Stimulated activated CD8-positive, alpha-beta memory T cell treated with anti-CD3 and anti-CD28 coated beads, Interleukin-4, amount 100 ng/mL, for 24 hours (primary cell): Measurements from ENCODE around the gene UROC1.

Experiments used
- DNase-seq: peaks from one replicate; pipeline ENCODE4 v3.0.0-alpha.2; 2020; ENCODE audit warnings: low read depth

UROC1 gene

DNA sequence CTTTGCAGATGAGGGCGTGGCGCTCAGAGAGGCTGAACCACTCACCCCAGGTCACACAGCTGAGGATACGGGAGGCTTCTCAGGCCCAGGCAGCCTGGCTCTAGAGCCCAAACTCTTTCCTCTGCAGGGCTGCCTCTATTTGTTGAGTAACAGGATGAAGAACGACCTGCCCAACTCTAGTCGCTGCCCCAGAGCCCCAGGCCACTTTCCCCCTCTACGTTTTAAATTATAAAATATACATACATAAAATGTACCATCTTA lies 22.7 kb downstream of the UROC1 start:
- no peak for DNase-seq

DNA sequence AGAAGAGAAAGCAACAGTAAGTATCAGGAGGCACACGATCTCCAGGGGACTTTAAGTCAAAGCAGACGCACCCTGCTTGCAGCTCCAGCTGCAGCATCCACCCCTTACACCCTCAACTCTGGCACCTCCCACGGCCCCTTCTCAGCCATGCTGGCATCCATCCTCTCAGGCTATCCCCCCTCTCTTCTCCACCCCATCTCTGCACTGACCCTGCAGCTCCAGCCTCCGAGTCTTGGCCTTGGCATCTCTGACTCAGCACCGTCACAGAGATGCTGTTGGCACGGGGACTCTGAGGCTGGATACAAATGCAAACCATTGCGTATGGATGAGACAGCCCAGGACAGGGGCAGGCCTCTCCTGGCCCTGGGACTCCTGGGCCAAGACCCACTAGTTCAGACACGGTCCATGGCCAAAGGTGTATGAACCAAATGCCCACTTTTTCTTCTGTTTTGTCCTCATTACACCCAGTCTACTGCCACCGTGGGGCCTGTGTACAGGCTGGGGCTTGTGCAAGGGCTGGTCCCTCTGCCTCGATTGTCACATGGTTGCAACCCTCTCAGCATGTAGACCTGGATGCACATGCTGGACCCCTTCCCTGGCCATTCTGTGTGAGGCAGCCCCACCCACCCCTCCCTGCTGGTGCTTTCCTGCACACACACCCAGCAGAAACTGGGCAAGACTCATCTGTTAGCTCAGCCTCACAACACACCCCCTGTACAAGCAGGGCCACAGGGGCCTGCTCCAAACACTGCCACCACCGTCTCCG lies 23.2 kb downstream of the UROC1 start:
- DNase-seq = no peak

DNA sequence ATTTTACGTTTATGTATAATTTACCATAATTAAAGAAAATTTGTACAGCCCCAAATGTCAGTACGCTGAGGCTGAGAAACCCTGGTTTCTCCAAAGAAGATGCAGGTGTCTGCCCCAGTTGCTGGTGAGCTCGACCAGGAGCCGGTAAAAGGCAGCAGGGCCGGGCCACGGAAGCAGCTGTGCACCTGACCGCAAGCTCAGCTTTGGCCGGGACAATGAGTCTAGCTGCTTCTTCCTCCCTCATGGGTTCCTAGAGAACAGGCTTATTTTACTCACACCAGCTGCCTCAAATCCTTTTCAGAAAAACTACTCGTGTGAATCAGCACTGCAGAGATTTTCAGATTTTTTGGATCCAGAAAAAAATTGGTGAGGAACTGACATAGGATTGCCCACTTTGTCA lies 23.8 kb downstream of the UROC1 start:
- DNase-seq = no peak

DNA sequence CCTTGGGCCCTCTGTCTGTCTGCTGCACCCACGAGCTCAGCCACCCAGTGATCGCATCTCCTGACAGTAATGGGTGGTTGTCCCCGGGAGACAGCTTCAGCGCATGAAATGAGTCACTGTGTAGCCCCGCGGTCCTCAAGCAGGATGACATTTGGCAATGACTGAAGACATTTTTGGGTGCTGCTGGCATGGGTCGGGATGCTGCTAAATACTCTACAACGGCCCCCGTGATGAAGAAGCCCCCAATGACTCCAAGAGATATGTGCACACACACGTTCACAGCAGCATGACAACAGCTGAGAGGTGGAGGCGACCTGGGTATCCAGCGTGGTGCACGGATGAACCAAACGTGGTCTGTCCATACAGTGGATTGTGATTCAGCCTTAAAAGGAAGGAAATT lies 24.5 kb downstream of the UROC1 start:
- DNase-seq = no peak

DNA sequence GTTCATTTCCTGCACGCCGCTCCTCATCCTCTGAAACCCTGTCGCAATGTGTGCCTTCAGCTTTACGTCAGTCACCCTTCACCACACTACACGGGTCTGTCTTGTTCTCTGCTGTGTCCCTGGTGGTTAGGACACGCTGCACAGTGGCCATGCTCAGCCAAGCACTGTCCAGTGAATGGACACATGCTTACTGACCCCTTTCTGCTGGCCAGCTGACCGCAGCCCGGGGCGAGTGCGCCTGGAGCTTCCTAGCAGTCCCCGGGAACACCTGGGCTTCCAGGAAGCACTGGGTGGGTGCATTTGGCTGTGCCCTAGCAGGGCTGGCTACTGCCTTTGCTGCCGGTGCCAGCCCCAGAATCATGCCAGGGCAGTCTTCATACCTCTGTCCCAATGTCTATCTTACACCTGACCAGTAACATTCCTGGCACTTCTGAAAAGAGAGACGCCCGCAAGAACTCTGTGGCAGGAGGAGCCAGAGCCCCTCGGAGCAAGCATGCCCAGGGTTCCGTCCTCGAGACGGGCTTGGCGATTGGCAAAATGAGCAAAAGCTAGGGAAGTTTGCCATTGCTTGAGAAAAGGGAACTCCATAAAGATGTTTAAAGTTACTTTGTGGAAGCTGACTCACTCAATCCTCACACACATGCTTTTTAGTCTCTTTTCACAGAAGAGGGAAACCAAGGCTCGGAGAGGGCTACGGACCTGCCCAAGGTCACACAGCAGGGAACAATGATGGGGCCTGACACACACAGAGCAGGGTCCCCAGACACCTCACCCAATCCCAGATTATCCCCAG lies 26.2 kb downstream of the UROC1 start:
- no peak for DNase-seq

DNA sequence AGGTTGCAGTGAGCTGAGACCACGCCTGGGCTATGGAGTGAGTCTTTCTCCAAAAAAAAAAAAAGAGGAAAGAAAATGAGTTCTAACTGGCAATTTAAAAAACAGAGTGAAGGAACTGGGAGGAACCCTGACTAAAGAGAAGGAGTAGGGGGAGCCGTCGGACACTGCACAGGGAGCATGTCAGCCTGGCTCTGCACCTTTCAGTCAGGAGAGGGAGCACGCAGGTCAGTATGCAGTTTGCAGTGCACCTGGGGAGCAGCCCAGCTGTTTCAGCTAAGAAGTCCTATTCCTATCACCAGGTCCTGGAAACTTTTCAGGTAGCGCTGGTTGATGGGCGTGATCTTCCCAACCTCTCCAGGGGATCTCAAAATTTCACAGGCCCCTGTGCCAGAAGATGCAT lies 27.0 kb downstream of the UROC1 start:
- no peak for DNase-seq

DNA sequence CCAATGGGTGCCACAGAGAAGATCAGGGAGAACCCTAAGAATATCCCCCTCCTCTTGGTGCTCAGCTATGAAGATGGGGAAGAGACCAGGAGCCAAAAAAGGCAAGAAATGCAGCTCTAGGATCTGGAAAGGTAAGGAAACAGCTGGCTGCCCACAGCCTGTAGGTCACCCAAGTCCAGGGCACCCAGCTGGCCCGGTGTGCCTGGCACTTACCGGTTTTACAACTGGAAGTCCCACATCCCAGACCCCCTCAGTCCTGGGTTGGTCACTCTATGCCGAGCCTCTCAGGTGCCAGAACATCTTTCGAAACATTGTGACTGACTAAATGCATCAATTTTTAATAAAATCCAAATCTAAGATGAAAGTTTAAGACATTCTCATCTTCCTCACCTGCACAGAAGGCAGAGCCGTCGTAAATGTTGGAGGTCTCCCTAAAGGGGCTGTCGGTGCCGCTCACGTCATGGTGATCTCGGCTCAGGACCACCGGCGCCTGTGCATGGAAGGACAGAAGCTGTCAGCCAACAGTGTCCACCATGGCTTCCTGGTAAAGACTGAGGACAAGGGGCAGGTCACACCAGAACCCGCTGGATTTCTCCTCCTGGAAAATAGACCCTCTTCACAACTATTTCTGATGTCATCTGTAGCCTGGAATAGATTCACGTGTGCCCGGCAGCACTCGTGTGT lies 28.5 kb downstream of the UROC1 start:
- DNase-seq = no peak

DNA sequence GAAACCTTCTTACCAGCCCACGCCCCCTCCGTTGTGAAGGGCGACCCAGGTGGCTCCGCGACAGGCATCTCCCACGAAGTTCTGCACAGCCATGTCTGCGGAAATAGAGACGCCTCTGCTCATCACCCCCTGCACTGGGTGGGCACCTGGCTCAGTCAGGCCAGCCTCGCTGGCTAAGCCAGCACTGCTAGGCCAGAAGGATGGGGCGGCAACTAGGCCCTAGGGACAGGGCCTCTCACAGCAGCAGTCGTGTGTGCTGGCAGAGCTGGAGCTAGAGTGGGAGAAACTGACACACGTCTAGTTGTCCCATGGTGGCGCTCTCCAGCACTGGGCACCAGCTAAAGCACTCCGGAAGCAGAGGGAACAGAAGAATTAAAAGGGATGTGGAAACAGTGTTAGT lies 29.4 kb downstream of the UROC1 start:
- no peak for DNase-seq

DNA sequence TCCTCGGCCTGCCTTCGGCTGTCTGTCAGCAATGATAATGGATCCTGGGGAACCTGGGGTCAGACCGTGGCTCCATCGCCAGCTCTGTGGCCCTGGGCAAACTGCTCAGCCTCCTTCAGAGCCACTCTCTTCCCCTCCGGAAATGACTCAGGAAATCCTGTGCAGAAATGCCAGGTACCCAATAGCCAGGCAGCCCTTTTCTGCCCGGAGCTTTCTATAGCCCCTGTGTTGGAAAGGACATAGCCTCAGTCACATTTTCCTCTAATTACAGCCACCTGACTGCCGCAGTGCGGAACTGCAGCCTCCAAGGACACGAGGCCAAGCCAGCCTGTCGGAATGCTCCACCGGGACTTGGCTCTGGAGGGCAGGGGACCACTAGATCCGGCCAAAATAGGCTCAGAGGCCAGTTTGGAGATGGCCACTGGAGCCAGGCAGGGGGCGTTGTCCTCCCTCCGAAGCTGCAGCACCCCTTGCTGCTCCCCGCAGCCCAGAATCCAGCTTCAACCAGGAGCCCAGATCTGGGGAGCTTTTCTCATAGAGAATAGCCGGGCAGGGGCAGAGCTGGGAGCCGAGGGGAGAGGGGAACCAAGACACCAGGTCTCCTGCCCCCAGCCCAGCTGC lies 30.3 kb downstream of the UROC1 start:
- no peak for DNase-seq

DNA sequence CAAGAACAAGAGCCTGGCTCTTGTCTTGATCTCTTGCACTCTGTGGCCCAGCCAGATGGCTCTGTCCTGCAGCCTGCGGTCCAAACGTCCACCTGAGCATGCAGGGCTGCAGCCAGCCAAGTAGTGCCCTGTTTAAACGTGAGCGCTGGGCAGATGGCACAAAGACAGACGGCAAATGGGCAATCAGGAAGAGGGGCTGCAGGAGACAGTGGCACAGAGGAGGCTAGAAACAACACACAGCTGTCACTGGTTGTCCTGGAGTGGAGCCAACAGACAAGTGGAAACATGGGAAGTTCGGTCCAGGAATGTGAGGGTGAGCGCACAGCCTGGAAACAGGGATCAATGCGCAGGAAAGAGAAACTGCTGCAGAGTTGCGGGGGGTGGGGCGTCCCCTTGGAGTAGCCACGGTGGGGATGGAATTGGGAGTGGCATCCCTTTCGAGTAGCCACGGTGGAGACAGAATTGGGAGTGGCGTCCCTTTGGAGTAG lies 31.2 kb downstream of the UROC1 start:
- no peak for DNase-seq

DNA sequence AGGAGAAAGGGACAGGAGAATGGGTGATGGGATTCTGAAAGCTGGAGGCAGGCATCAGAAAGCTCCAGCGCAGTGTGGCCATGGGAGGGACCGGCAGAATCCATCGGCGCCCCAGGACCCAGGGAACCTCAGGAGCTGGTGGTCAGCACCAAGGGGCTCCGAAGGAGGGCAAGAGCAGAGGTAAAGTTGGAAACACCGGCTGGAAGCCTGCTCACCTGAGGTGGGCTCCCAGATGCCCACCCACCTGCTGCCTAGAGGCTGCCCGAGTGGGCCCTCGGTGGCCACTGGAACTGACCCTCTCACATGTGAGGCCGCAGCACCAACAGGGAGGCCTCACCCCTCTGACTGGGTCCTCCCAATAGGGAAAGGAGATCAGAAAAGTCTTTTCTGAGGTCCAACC lies 31.6 kb downstream of the UROC1 start:
- DNase-seq = no peak

DNA sequence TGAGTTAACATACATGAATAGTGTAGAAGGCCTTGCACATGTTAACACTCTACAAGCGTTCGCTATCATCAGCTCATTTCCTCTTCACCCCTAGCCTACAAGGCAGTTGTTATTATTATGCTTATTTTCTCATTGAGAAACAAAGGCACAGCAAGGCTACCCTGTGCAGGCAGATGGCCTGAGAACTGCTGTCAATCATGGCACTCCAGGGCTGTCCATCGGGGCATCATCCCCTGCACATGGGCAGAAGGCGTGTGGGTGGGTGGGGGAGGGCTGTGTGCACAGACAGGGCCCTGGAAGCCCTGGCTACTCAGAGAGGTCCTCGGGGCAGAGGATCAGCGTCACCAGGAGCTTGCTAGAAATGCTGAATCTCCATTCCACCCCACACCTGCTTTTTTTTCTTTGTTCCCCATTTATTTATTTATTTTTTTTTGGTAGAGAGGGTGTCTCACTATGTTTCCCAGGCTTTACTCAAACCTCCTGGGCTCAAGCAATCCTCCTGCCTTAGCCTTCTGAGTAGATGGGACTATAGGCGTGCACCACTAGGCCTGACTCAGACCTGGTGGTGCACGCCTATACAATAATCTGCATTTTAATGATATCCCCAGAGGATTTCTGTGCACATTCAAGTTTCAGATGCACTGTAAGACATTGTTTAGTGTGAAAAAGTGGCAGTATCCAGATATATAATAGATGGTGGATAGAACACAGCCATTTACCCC lies 32.2 kb downstream of the UROC1 start:
- no peak for DNase-seq

DNA sequence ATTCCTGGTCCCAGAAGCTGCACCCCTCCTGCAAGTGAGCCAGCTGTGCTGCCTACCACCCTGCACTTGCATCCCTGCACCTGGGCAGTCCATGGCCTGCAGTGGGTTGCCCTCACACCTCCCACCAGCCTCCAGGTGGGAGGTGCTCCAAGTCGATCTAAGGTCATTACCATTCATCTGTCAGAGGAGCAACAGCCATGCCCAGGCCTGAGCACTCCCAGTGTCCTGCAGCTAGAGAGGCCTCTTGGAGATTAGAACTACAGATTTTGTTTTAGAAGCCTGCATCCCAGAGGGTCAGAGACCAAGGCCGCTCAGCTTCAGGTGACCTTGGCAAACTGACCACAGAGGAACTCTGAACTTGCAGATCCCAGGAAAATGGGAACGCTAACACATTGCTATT lies 32.9 kb downstream of the UROC1 start:
- no peak for DNase-seq

DNA sequence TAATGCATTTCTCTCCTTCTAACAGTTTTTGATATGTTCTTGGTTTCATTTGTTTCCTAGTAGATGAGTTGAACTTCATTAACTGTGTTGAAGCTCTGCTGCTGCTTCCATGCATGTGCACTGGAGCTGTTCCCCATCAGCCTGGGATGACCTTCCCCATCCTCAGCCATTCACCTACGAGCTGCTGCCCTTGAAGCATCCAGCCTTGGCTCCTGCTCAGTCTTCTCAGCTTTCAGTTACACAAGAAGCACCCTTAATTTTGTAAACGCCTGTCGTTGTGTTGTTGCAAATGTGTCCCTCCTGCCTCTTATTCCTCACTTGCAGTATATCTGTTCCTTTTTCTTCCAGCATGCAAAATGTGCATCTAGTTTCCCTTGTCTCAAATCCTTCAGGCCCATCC lies 33.4 kb downstream of the UROC1 start:
- DNase-seq = no peak

DNA sequence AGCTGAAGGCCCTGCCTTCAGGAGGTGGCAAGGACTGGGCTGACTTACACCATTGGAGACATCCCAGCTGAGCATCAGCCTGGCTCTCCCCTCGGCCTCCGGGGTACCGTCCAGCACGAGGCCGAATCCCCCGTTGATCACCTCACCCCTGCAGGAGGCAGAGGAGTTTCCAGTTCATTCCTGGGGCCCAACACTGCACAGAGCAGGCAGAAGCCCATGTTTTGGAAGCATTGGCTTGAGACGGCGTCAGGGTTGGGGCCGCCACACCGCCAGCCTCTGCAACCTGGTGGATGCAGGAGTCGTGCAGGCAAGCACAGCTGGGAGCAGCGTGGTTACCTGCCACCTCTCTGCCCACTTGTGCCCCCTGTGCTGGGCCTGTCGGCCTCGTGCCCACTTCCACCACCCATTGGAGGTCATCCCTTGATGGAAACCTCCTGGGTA lies 34.2 kb downstream of the UROC1 start:
- DNase-seq = no peak

DNA sequence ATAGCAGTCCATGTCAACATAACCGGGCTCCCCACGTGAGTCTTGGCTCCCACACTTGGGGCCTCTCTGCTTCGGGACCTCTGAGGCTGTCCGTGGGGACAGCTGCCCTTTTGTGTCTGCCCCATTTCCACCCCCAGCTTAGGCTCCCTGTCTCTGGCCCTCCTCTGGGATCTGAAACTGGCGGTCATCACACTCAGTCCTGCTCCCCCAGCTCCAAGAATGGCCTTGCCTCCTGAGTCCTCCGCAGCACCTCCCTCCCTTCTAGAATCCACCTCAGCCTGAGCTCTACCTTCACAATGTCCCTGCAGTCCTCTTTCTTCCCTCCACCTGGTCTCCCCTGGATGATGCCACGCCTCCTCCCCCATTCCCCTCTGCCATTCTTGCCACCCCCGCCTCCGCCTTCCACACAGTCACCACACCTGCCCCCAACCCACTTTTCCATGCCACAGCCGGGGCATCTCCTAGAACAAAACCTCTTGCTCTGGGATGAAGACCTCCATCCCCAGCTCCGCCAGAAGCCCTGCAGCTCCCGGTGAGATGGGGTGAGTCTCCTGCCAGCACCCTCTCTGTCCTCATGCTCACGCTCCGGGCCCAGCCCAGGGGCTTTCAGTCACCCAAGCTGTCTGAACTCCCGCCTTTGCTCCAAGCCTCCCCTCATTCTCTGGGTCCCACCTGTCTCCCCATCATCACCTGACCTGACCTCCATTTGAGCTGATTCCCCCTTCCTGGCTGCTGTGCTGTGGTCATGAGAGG lies 34.9 kb downstream of the UROC1 start:
- no peak for DNase-seq

DNA sequence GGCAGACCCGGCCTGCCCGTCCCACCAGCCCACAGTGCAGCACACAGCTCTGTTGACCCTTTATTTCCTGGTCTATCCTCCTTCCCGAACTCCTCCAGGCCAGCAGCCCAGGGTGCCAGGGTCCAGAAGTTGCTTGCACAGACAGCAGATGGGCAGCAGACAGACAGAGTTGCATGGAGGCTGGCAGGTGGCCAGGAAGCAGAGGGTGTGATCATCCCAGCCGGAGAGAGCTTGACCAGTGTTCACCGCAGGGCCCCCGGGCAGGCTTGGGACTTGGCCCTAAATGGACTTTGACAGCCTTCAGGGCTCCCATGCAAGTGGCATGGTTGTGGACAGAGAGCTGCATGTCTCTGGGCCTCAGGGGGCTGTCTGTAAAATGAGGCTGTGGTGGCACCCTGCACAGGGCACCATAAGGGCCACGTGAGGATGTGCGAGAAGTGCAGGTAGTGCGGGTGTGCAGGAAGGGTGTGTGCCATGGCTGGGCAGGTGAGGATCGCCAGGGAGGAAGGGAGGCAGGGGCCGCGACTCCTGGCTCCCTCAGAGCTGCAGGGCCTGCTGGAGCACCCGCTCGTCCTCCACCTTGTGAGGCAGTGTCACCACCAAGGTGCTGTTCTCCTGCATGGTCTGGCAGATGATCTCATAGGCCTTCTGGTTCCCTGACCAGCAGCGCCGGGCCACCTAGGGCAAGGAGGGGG lies 35.6 kb downstream of the UROC1 start:
- DNase-seq = no peak

DNA sequence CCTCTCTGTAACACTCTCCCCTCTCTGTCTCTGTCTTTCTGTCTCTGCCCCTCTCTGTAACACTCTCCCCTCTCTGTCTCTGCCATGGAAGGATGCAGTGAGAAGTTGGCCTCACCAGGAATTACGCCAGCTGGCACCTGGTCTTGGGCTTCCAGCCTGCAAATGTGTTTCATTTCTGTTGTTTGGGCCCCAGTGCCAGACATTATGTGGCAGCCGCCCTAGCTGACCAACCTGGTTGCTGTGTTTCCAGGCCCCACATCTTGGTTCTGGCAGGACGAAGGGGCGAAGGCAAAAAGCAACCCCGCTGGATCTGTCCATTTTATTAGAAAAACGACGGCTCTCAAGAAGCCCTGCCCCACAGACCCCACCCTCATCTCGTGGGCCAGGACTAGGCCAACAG lies 36.7 kb downstream of the UROC1 start:
- no peak for DNase-seq

DNA sequence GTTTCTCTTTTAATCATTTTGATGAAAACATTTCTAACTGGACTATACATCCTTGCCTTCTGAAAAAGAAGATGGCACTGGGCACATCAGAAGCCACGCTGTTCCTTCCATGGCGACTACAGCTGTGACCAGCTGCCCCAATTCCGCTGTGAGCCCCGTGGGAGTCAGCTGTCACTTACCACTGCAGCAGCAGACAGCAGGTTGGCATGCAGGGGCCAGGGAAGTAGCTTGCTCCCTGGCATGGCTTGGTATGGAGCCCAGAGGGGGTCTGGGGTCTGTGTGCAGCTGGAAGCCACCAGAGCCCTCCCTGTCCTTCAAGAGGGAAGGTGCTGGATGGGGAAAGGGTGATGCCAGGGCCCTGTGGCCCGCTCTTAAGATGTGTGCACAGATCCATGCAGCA lies 37.4 kb downstream of the UROC1 start:
- DNase-seq = no peak

DNA sequence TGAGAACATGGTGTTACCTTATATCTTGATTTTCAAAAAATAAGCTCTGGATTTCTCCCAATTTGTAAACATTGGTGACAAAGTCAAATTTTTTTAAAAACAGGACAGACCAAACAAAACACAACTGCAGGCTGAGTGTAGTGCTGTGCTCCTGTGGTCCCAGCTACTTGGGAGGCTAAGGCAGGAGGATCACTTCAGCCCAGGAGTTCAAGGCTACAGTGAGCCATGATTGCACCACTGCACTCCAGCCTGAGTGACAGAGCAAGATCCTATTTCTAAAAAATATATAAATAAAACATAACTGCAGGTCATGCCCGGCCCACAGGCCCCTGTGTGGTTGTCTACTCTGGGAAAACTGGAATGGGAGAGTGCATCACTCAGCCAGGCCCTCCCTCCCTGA lies 37.9 kb downstream of the UROC1 start:
- DNase-seq = no peak
